CD4-positive, alpha-beta memory T cell (primary cell): Measurements from ENCODE around the gene ATF5. TPM values are rescaled to one million over a fixed set of nuclear protein-coding genes. Genes with fewer than 3 reads are reported as not detected.
"Not testable (repeated sequence)": the region's sequence is repeated elsewhere in the genome, so short reads cannot be mapped to it uniquely, and the experiment has no call there.

Source experiments
- CTCF ChIA-PET: fragments of 350-600 bp; sonication (Branson Sonifier 250); formaldehyde crosslinking; loops from one replicate; lab custom pipeline; 2021; ENCODE audit warnings: inconsistent platforms; ENCODE audit not compliant: partially characterized antibody; lab: Charles Lee
- POLR2A ChIA-PET: fragments of 350-600 bp; sonication (Branson Sonifier 250); formaldehyde crosslinking; loops from one replicate; lab custom pipeline; 2021; ENCODE audit not compliant: partially characterized antibody; lab: Charles Lee
- DNase-seq, 5 donors: peaks; one replicate each; pipeline versions ENCODE4 v3.0.0 to v3.0.0-alpha.2; 2020 to 2022; ENCODE audit warnings: mixed read lengths in 1 of 5
- H3K27ac ChIP-seq: one replicate; pipeline ENCODE4 v1.7.0; 2013; ENCODE audit warnings: low read depth, low read length
- H3K27me3 ChIP-seq: 2 replicates; pipeline ENCODE4 v1.7.0; 2013; ENCODE audit warnings: mild to moderate bottlenecking, low read length, moderate library complexity; ENCODE audit not compliant: insufficient read depth
- H3K36me3 ChIP-seq: 2 replicates; pipeline ENCODE4 v1.7.0; 2013; ENCODE audit warnings: mild to moderate bottlenecking, low read length, moderate library complexity; ENCODE audit not compliant: insufficient read depth
- H3K4me1 ChIP-seq: 2 replicates; pipeline ENCODE4 v1.7.0; 2013; ENCODE audit warnings: mild to moderate bottlenecking, low read length, moderate library complexity; ENCODE audit not compliant: insufficient read depth
- H3K4me3 ChIP-seq, 2 donors: one replicate each; pipeline ENCODE4 v1.7.0; 2013; ENCODE audit warnings: low read length in 2 of 2, mild to moderate bottlenecking in 1 of 2
- H3K9me3 ChIP-seq, 2 donors: one replicate each; pipeline ENCODE4 v1.7.0; 2013; ENCODE audit warnings: low read length in 2 of 2, control low read depth in 1 of 2; ENCODE audit not compliant: control insufficient read depth in 1 of 2
- H3K27ac Mint-ChIP-seq, 7 donors: one replicate each; pipeline ENCODE4 v1.8.0; 2020 to 2021; ENCODE audit warnings: mixed read lengths in 7 of 7, mild to moderate bottlenecking in 6 of 7, inconsistent platforms in 3 of 7, moderate library complexity in 3 of 7
- H3K27me3 Mint-ChIP-seq, 2 donors: one replicate each; pipeline ENCODE4 v1.8.0; 2020 to 2021; ENCODE audit warnings: mixed read lengths in 2 of 2
- H3K36me3 Mint-ChIP-seq, 2 donors: one replicate each; pipeline ENCODE4 v1.8.0; 2020 to 2021; ENCODE audit warnings: mixed read lengths in 2 of 2, inconsistent platforms in 1 of 2, mild to moderate bottlenecking in 1 of 2
- H3K4me1 Mint-ChIP-seq, 4 donors: one replicate each; pipeline ENCODE4 v1.8.0; 2020 to 2021; ENCODE audit warnings: mixed read lengths in 4 of 4, mild to moderate bottlenecking in 1 of 4
- H3K4me3 Mint-ChIP-seq, 8 donors: one replicate each; pipeline ENCODE4 v1.8.0; 2020 to 2021; ENCODE audit warnings: mixed read lengths in 8 of 8, mild to moderate bottlenecking in 7 of 8, moderate library complexity in 6 of 8, inconsistent platforms in 3 of 8
- H3K9me3 Mint-ChIP-seq, 8 donors: one replicate each; pipeline ENCODE4 v1.8.0; 2020 to 2021; ENCODE audit warnings: mixed read lengths in 8 of 8, mild to moderate bottlenecking in 5 of 8, inconsistent platforms in 3 of 8, moderate library complexity in 1 of 8
- intact Hi-C: fragments of 100-400 bp; cut with micrococcal nuclease; formaldehyde crosslinking; loops from one replicate; pipeline ENCODE4 v1.15.1; 2023
- polyA plus RNA-seq, 2 donors: library from polyadenylated mRNA; unstranded; fragments of 300-500 nt; fragmentation: Illumina TruSeq; gene quantifications; one replicate each; pipeline ENCODE4 v1.2.3, GENCODE V29; 2021
- total RNA-seq, 2 experiments: library from RNA; stranded (reverse); gene quantifications; one replicate each; pipeline ENCODE4 v1.2.3, GENCODE V29; 2021

ATF5 gene
- total and polyA plus RNA-seq, 4 experiments from 2014 or later, result 1.8 to 8.3 (median 5.1) TPM

DNA sequence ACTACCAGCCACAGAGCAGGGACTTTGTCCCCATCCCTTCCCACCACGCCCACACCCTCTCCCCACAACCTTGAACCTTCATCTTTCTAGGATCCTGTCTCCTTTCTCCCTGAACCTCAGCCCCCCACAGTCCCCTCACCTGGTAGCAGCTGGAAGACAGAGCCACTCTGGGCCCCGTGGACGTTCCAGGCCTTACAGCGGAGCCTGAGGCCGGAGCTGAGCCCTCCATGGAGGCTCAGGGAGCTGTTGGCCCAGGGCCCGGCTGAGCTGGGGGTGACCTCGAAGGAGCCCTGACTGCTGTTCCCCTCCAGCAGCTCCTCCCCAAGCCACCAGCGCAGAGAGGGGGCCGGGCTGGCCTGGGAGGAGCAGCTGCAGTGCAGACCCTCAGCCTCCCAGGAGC, 29.1 kb downstream of the ATF5 start:
- intact Hi-C loops, H3K36me3 Mint-ChIP-seq, H3K9me3 ChIP-seq, H3K36me3 ChIP-seq, CTCF ChIA-PET, H3K4me1 ChIP-seq, H3K27me3 ChIP-seq, H3K9me3 Mint-ChIP-seq, H3K4me3 ChIP-seq, H3K4me1 Mint-ChIP-seq, POLR2A ChIA-PET, H3K27ac Mint-ChIP-seq, H3K4me3 Mint-ChIP-seq, H3K27ac ChIP-seq, DNase-seq: not testable (repeated sequence)
- peaks cover 6 to 14% of the 10 kb centered on the region in 2 donors for H3K27me3 Mint-ChIP-seq

GRCh38 chr19:49958596-49958995, 29.6 kb downstream of the ATF5 start:
- peaks cover 8 to 12% of the 10 kb centered on the region in 2 donors for H3K27me3 Mint-ChIP-seq
- H3K4me1 ChIP-seq, H3K36me3 ChIP-seq, H3K27me3 ChIP-seq, H3K36me3 Mint-ChIP-seq, H3K9me3 ChIP-seq, POLR2A ChIA-PET, H3K9me3 Mint-ChIP-seq, H3K27ac ChIP-seq, H3K4me3 ChIP-seq, H3K4me3 Mint-ChIP-seq, DNase-seq, H3K27ac Mint-ChIP-seq, intact Hi-C loops, H3K4me1 Mint-ChIP-seq, CTCF ChIA-PET: not testable (repeated sequence)

- H3K27me3 Mint-ChIP-seq, H3K4me3 Mint-ChIP-seq, H3K27ac ChIP-seq, intact Hi-C loops, H3K9me3 ChIP-seq, POLR2A ChIA-PET, H3K36me3 Mint-ChIP-seq, H3K9me3 Mint-ChIP-seq, H3K4me1 Mint-ChIP-seq, H3K27ac Mint-ChIP-seq, H3K27me3 ChIP-seq, CTCF ChIA-PET, H3K4me3 ChIP-seq, H3K4me1 ChIP-seq, H3K36me3 ChIP-seq, DNase-seq: not testable (repeated sequence)
Observed at GRCh38 chr19:49959892-49960291, 30.9 kb downstream of the ATF5 start.

DNA sequence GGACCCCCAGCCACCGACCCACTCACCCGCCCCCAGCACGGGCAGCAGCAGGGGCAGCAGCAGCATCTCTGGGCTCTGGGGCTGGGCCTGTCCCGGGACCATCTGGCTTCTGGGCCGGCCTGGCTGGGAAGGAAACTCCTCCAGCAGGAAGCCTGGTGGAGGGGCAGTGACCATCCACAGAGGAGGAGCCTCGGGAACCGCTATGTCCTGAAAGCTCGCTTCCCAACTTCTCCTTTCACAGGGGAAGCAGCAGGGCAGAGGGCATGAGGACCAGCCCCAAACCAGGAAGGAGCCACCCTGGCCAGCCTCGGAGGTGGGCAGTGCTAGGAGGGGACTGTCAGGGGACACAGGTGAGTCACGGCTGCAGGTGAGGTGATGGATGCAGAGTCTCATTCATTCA, 32.0 kb downstream of the ATF5 start, which contains the start of gene SIGLEC11:
Gene SIGLEC11 (minus strand): TSS at position 193 of the 400 bp plus-strand sequence. CDS start 91 bp downstream, at position 102.
- H3K27me3 Mint-ChIP-seq, H3K4me3 Mint-ChIP-seq, H3K36me3 ChIP-seq, H3K27ac ChIP-seq, CTCF ChIA-PET, H3K27ac Mint-ChIP-seq, H3K36me3 Mint-ChIP-seq, H3K4me1 Mint-ChIP-seq, H3K4me3 ChIP-seq, POLR2A ChIA-PET, intact Hi-C loops, H3K4me1 ChIP-seq, DNase-seq, H3K27me3 ChIP-seq, H3K9me3 Mint-ChIP-seq, H3K9me3 ChIP-seq: not testable (repeated sequence)

- H3K27ac Mint-ChIP-seq, result peak overlapping the region in 1 of 7 donors; percentile 49
- Histone ChIP-seq H3K36me3 (no peaks in the 10 kb centered on the region), H3K4me3 (no peak overlapping the region), H3K9me3 (no peaks in the 10 kb centered on the region), H3K27ac (no peak overlapping the region), H3K4me1 (no peaks in the 10 kb centered on the region), H3K27me3 (peaks cover 6% of the 10 kb centered on the region)
- ChIA-PET CTCF (no interaction called here), POLR2A (no interaction called here)
- H3K4me3 Mint-ChIP-seq, result no peak overlapping the region
- H3K9me3 Mint-ChIP-seq, result peaks cover 0 to 2% (median 0%) of the 10 kb centered on the region in 8 donors
- no peak for DNase-seq
- H3K27me3 Mint-ChIP-seq, result peaks cover 6 to 14% of the 10 kb centered on the region in 2 donors
- no peaks in the 10 kb centered on the region for H3K4me1 Mint-ChIP-seq
- intact Hi-C loops, result no loop called here
- H3K36me3 Mint-ChIP-seq, result no peaks in the 10 kb centered on the region
Observed at GRCh38 chr19:49968279-49968922, 39.4 kb downstream of the ATF5 start.

GRCh38 chr19:49969355-49969754, 40.4 kb downstream of the ATF5 start:
- CTCF ChIA-PET, result interaction anchor here (0.7 kb wide), 1 partner anchor 88 kb away, joined by 3 read pairs; no protein-coding TSS in a partner anchor
- H3K27me3 Mint-ChIP-seq, result peaks cover 5 to 13% of the 10 kb centered on the region in 2 donors
- H3K4me3 Mint-ChIP-seq, H3K36me3 ChIP-seq, H3K9me3 Mint-ChIP-seq, H3K27ac ChIP-seq, DNase-seq, H3K4me1 Mint-ChIP-seq, intact Hi-C loops, POLR2A ChIA-PET, H3K4me3 ChIP-seq, H3K4me1 ChIP-seq, H3K27ac Mint-ChIP-seq, H3K36me3 Mint-ChIP-seq, H3K9me3 ChIP-seq, H3K27me3 ChIP-seq: not testable (repeated sequence)

- peaks cover 3 to 10% of the 10 kb centered on the region in 2 donors for H3K27me3 Mint-ChIP-seq
- intact Hi-C loops, result no loop called here
- H3K9me3 ChIP-seq, result no peaks in the 10 kb centered on the region
- H3K4me1 Mint-ChIP-seq, result no peaks in the 10 kb centered on the region
- no peaks in the 10 kb centered on the region for H3K4me1 ChIP-seq
- H3K36me3 Mint-ChIP-seq, result peaks cover 14 to 19% of the 10 kb centered on the region in 2 donors
- CTCF ChIA-PET, result no interaction called here
- peaks cover 14% of the 10 kb centered on the region for H3K36me3 ChIP-seq
- DNase-seq, result no peak
- no peak overlapping the region for H3K27ac Mint-ChIP-seq
- POLR2A ChIA-PET, result no interaction called here
- no peak overlapping the region for H3K27ac ChIP-seq
- no peak overlapping the region for H3K4me3 ChIP-seq
- H3K27me3 ChIP-seq, result peaks cover 6% of the 10 kb centered on the region
- no peak overlapping the region for H3K4me3 Mint-ChIP-seq
- no peaks in the 10 kb centered on the region for H3K9me3 Mint-ChIP-seq
Observed at GRCh38 chr19:49971991-49972411, 43.0 kb downstream of the ATF5 start.
